HPDE6-E6E7 (cell line): Measurements from ENCODE around the gene SFRP2.

Experiments
- DNase-seq: peaks from one replicate; pipeline ENCODE4 v3.0.0; 2011; ENCODE audit warnings: missing footprints; ENCODE audit errors: extremely low spot score

The SFRP2 gene

GRCh38 chr4:153794006-153794405 is 5.1 kb upstream of the SFRP2 start:
- no peak for DNase-seq

DNA sequence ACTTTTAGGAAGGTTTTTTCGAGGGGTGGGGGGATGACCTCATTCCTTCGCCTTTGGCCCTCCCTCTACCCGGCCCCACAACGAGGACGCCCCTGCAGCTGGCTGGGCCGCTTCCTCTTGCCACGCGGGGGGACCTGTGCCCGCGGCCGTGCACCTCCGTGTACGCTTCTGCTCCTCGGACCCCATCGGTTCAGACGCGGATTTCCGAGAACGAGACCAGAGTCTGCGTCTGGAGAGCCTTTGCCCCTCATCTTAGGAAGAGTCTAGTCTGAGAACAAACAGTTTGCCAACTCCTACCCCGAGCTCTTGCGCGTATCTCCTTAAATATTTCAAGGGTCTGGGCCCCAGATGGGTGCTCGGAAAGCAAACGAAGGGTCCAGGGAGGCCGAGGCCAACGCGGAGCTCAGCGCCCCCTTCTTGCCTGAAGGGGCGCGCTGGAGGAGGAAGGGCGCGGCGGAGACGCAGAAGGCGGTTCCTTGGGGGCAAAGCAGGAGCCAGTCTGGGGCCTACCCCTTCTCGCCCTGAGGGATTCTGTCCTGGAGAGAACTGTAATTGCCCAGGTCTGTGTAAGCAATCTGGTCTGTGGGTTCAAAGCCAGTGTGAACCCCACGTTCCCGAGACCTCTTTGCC is 3.9 kb upstream of the SFRP2 start:
- DNase-seq: no peak

DNA sequence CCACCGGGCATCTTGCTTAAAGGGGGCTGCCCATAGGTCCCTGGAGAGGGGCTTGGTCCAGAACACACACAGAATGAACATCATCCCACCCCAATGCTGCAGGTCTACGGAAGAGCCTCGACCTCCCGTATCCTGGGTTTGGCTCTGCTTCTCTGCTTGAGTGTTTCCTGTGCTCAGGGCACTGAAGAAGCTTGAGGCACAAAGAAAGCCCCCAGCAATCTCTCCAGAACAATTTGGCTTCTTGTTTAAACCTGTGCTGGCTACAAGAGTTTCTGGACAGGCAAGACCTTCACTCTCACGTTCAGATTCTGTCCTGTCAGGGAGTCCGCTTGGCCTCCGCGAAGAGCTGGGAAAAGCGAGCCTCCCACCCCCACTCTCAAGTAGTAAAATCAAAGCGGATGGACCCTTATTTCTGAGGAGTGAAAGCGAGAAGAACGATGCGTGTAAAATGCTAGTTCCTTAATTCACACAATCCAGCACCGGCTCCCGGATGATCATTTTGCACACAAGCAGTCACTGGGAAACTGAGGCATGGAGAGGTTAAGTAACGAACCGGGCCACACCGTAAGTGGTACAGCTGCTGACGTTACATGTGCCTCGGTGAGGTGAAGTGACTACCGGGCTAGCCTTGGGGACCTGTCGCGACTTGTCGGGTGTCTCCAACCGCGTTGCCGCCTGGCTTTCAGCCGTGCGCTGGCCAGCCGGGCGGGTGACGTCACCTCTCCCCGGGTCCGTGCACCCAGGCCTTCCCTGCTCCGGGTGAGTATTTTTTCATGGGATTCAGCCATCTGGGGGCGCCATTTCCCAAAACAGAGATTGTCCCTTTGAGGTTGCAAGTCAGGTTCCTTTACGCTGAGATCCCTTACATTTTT is 3.1 kb upstream of the SFRP2 start:
- DNase-seq: peak; percentile 34

DNA sequence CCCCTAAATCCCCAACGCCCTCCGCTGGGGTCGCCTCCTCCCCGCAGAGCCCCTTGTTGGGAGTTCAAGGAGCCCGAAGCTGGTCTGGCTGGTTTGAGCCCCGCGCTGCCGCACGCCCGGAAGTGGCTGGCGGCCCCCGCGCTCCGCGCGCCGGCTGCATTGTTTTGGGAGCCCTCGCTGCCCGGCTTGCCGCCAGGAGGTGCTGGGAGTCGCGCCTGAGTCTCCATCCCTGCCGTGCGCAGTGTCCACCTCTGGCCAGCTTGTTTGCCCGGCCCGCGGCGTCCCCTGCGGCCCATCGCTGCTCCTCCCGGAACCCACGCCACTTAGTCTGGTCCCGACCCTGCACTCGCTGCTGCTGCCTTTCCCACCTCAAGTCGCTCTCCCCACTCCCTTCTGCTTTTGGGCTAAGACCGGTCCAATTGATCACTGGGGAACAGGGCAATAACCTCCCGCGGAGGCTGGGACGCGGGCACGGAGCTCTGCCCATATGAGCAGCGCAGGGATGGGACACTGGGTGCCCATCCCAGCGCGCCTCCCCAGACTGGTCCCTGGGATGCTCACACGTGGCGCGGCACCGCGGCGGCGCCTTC is 2.2 kb upstream of the SFRP2 start:
- no peak for DNase-seq

DNA sequence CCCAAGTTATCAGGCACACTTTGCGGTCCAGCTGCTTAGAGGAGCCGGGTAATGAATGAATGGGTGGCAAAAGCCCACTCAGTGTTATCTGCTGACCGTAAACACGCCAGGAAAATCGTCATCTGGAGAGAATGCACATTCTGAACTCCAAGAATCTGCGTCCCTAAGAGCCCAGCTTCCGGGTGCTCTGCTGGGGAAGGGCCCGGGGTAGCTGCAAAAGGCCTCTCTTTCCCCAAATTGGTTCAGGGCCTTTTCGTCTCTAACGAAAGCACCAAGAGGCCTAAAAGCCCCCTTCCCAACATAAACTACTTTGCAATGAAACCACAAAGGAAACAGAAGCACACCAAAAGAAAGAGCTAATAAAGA is 1.6 kb upstream of the SFRP2 start:
- DNase-seq: no peak

DNA sequence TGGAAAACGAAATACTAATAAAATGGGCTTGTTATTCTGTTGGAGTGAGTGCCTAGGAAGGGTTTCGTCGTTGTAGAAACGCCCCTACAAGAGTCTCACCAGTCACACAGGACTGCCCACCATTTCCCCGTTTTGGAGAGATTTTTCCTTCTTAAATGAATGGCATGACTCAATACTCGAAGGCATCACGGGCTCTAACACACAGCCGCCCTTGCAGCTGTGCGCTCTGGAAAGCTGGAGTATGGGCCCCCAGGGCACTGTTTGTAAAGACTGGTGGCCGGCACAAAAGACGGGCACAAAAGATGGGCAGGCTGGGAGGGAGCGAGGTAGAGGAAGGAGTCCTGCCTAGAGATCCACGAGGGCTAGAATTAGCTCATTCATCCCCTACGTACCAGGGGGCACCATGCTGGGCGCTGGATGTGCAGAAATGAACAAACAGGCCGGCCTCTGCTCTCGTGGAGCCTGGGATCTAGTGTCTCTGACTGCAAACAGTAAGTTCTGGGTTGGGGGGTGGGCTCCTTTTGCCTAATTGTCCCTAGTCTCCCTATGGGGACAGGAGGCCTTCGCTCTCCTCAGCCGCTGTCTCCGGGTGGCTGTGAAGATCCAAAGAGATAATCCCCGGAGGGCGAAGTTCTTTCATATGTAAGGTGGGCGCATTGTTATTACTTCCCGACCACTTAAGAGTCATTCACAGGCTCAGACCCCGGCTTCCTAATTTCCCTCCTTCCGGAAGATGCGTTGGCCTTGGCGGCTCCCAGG is 1.0 kb upstream of the SFRP2 start:
- no peak for DNase-seq

- DNase-seq: no peak
Observed at GRCh38 chr4:153788051-153788412, 851 bp downstream of the SFRP2 start.

GRCh38 chr4:153787575-153787974 is 1.3 kb downstream of the SFRP2 start:
- DNase-seq: no peak

- no peak for DNase-seq
Observed at GRCh38 chr4:153787061-153787560, 1.8 kb downstream of the SFRP2 start.

DNA sequence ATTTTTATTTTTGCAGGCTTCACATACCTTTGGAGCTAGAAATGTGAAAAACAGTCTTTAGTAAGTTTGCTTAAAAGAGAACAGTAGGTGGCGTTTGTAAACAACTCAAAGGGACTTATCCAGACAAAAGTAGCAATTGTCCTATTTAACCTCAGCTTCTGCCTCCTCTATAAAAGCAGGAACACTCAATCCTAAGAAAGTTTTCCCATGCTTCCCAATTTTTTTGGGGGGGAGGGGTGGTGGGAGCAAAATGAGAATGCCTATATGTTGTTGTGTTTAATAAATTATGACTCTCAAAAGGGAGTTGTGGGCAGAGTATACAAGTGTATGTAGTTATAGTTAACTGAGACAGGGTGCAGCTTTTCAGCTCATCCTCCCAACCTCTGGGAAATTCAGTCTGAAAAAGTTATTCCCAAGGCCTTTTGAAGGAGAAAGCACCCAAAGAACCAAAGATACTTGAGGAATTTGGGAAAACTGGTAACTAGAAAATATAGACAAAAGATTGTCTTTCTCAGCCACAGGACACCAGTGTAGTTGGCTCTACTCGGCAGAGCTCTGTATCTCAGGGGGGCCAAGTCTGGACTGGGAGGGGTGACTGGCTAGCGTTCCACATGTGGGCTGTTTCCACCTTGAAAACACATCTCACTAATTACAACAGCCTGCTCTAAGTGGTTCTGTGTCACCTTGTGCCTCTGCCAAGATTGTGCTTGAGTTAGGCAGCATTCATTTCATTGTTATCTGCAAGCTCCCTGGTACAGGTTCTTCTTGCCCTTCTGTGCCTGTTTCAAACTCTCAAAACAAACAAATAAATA is 2.8 kb downstream of the SFRP2 start:
- DNase-seq: no peak

DNA sequence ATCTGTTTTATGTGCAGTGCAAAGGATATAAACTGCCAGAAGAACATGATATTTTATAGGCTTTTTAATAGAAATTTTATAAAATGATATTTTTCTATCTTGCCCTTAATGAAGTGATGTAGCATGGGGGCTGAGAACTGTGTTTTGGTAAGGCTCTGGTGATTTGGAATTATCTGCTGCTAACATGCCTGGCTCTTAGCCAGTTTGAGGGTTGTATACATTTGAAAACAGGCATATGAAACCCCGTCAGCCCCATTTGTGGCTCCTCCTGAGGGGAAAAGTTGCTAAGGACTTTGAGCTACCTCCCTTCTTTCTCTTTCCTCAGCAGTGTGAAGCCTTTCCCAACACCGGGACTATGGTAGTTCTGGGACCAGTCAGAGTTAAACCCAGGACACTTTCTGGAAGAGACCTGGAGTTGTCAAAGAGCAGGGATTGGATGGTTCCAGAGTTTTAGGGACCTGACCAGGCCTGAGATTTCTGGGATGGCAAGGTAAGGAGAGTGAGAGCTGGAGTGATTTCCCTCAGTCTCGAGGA is 4.7 kb downstream of the SFRP2 start:
- DNase-seq: no peak

GRCh38 chr4:153782581-153782980 is 6.3 kb downstream of the SFRP2 start:
- no peak for DNase-seq

- no peak for DNase-seq
Observed at GRCh38 chr4:153781717-153782416, 7.0 kb downstream of the SFRP2 start.

GRCh38 chr4:153781280-153781679 is 7.6 kb downstream of the SFRP2 start:
- no peak for DNase-seq

DNA sequence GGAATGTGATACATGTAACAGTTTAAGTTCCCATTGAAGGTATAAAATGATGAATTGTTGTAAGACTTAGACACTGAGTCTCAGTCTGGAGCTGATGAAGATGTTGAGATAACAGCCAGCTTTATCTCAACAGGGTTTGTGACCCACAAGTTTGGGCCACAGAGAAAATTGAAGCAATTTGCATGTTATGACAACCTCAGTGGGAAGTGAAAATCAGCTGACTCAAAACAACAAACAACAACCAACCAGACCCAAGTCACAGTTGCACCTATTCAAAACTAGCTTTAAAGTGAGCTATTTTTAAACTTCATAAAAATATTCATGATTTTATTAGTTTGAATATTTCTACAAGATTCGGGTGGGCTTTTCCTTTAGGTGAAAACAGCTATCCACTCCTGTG is 8.0 kb downstream of the SFRP2 start:
- DNase-seq: no peak

DNA sequence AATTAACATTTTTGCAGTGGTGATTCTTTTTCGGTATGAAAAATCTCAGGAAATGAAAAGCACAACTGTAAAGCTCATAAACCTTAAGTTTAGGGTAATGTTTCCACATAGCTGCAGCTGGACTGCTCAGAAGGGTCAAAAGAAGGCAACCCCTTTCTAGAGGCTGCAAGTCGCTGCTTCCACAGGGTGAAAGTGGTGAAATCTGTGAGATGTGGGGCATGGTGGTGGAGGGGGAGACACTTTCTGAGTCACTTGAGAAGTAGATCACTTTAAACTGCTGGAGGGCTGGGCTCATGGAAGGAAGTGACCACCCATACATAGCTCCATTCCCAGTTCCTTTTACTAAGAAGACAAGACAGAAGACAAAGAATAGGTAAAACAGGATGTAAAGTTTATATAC is 8.7 kb downstream of the SFRP2 start:
- DNase-seq: no peak

DNA sequence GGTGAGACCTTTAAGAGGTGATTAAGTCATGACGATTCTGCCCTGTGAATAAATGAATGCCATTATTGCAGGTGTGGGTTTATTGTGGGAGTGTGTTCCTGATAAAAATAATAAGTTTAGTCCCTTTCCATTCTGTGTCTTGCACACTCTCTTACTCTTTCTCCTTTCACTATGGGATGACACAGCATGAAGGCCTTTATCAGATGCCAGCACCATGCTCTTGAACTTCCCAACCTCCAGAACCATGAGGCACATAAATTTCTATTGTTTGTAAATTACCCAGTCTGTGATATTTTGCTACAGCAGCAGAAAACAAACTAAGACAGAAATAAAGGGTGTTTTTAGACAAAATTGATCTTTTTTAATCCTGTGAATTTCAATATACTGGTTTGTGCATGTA is 10.5 kb downstream of the SFRP2 start:
- DNase-seq: no peak

- DNase-seq: no peak
Observed at GRCh38 chr4:153777421-153777820, 11.5 kb downstream of the SFRP2 start.

GRCh38 chr4:153776601-153777000 is 12.3 kb downstream of the SFRP2 start:
- DNase-seq: no peak

GRCh38 chr4:153773236-153773690 is 15.6 kb downstream of the SFRP2 start:
- DNase-seq: no peak
